Gastroesophageal sphincter (tissue), 3 donors: ENCODE measurements around the gene CD93.

Experiments
- POLR2A ChIP-seq, 2 donors: fragments of 450-650 bp; IDR thresholded peaks; one replicate each; pipeline ENCODE4 v1.6.1; 2017; ENCODE audit warnings: antibody characterized with exemption in 2 of 2, mild to moderate bottlenecking in 2 of 2, moderate library complexity in 1 of 2
- TF ChIP-seq, protein P1 (sequence below), 4 experiments: fragments of 200-600 bp in 2 of 4; fragments of 450-650 bp in 2 of 4; sonication (generic) in 1 of 4; IDR thresholded peaks; one replicate each; pipeline ENCODE4 v1.5.1; 2017 to 2019; ENCODE audit warnings: antibody characterized with exemption in 4 of 4, mild to moderate bottlenecking in 2 of 4, moderate library complexity in 2 of 4

DNA sequence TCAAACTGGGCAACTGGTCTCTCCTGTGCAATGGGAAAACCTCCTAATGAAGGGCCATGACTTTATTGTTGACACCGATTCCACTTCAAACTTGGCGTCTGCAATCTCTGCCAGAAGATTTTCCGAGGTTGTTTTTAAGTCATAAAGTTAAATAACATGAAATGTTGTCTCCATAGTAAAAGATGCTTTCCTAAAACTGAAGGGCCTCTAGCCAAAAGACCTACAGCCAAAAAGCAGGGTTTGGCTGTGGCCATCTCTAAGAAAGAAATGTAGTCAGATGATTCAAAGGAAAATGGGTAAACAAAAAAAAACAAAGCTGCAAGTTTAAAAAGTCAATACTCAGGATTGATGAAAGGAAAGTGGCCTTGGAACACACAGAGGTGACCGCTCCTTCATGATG is 14.1 kb downstream of the CD93 start:
- TF ChIP-seq POLR2A (IDR thresholded peaks at IDR 0.05): no peak
- TF ChIP-seq, protein P1, sequence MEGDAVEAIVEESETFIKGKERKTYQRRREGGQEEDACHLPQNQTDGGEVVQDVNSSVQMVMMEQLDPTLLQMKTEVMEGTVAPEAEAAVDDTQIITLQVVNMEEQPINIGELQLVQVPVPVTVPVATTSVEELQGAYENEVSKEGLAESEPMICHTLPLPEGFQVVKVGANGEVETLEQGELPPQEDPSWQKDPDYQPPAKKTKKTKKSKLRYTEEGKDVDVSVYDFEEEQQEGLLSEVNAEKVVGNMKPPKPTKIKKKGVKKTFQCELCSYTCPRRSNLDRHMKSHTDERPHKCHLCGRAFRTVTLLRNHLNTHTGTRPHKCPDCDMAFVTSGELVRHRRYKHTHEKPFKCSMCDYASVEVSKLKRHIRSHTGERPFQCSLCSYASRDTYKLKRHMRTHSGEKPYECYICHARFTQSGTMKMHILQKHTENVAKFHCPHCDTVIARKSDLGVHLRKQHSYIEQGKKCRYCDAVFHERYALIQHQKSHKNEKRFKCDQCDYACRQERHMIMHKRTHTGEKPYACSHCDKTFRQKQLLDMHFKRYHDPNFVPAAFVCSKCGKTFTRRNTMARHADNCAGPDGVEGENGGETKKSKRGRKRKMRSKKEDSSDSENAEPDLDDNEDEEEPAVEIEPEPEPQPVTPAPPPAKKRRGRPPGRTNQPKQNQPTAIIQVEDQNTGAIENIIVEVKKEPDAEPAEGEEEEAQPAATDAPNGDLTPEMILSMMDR (IDR thresholded peaks at IDR 0.05): no peak
